Prostate gland (tissue), 2 donors: ENCODE measurements around the gene LAMB1.
A peak's percentile ranks its signal among the peaks of the same experiment; 100 is the strongest.

Experiments
- CTCF ChIP-seq, 4 experiments: fragments of 200-600 bp in 2 of 4; fragments of 450-650 bp in 2 of 4; sonication (generic) in 2 of 4; IDR thresholded peaks; 1 replicate in 3 of 4; 2 replicates in 1 of 4; pipeline ENCODE4 v1.5.1; 2016 to 2019; ENCODE audit warnings: antibody characterized with exemption in 4 of 4, mild to moderate bottlenecking in 2 of 4, moderate library complexity in 2 of 4
- POLR2A ChIP-seq: fragments of 450-650 bp; IDR thresholded peaks from one replicate; pipeline ENCODE4 v1.6.1; 2016; ENCODE audit warnings: antibody characterized with exemption, mild to moderate bottlenecking

GRCh38 chr7:107874605-107875446 lies 128.1 kb downstream of the LAMB1 start:
- TF ChIP-seq CTCF (IDR thresholded peaks at IDR 0.05) (peak; percentile 32 to 83 (median 77)), POLR2A (no peak)
